Endodermal cell (in vitro differentiated cells): ENCODE data around the gene ACSS1. TPM values are rescaled to one million over a fixed set of nuclear protein-coding genes. Genes with fewer than 3 reads are reported as not detected.
A peak's percentile ranks its signal among the peaks of the same experiment; 100 is the strongest.

ENCODE experiments used
- DNase-seq: peaks from one replicate; pipeline ENCODE4 v3.0.0-alpha.2; 2017
- H3K27ac ChIP-seq: 2 replicates; pipeline ENCODE4 v1.5.1; 2013; ENCODE audit warnings: mild to moderate bottlenecking, low read depth, low read length, moderate library complexity
- H3K27me3 ChIP-seq: 2 replicates; pipeline ENCODE4 v1.6.1; 2013; ENCODE audit warnings: mild to moderate bottlenecking, low read length, moderate library complexity; ENCODE audit not compliant: insufficient read depth, control insufficient read depth, poor library complexity, severe bottlenecking
- H3K36me3 ChIP-seq: 2 replicates; pipeline ENCODE4 v1.7.0; 2013; ENCODE audit warnings: mild to moderate bottlenecking, low read length, moderate library complexity; ENCODE audit not compliant: control insufficient read depth, insufficient read depth
- H3K4me1 ChIP-seq: one replicate; pipeline ENCODE4 v1.7.0; 2013; ENCODE audit warnings: low read length; ENCODE audit not compliant: control insufficient read depth, insufficient read depth
- H3K4me3 ChIP-seq: 2 replicates; pipeline ENCODE4 v1.5.1; 2013; ENCODE audit warnings: mild to moderate bottlenecking, low read length, moderate library complexity
- H3K9ac ChIP-seq: 2 replicates; pipeline ENCODE4 v1.6.1; 2013; ENCODE audit warnings: mild to moderate bottlenecking, low read length, moderate library complexity; ENCODE audit not compliant: poor library complexity, severe bottlenecking; ENCODE audit errors: extremely low read depth
- H3K9me3 ChIP-seq: 2 replicates; pipeline ENCODE4 v1.6.1; 2013; ENCODE audit warnings: mild to moderate bottlenecking, low read length, moderate library complexity; ENCODE audit not compliant: control insufficient read depth
- H3K27ac Mint-ChIP-seq: 2 replicates; pipeline ENCODE4 v1.8.0; 2020; ENCODE audit warnings: mixed read lengths
- H3K27me3 Mint-ChIP-seq: 2 replicates; pipeline ENCODE4 v1.8.0; 2021; ENCODE audit warnings: mild to moderate bottlenecking, mixed read lengths; ENCODE audit not compliant: insufficient read depth
- H3K36me3 Mint-ChIP-seq: 2 replicates; pipeline ENCODE4 v1.8.0; 2020; ENCODE audit warnings: low read depth, mixed read lengths
- H3K4me1 Mint-ChIP-seq: 2 replicates; pipeline ENCODE4 v1.8.0; 2020; ENCODE audit warnings: mixed read lengths
- H3K4me3 Mint-ChIP-seq: 2 replicates; pipeline ENCODE4 v1.8.0; 2020; ENCODE audit warnings: mild to moderate bottlenecking, moderate library complexity, mixed read lengths
- H3K9me3 Mint-ChIP-seq: 2 replicates; pipeline ENCODE4 v1.8.0; 2020; ENCODE audit warnings: mild to moderate bottlenecking, mixed read lengths
- WGBS, 2 experiments: methylation state at CpG; one replicate each; pipeline versions ENCODE4 v1.1.5 to v1.1.7; 2013; ENCODE audit warnings: missing lambda C conversion rate in 2 of 2, mixed read lengths in 1 of 2; ENCODE audit not compliant: insufficient coverage in 1 of 2, insufficient read length in 1 of 2; 5-methylcytosine and 5-hydroxymethylcytosine counted together
- total RNA-seq, 2 donors: library from RNA; stranded (reverse); fragmentation: NEBNext Ultra II Directional in 1 of 2; extraction: Animal tissue kit (Norgen Biotek cat#: 25700) in 1 of 2; gene quantifications; 2 replicates in 1 of 2; 3 replicates in 1 of 2; pipeline ENCODE4 v1.2.1, GENCODE V29; 2021
- TF ChIP-seq, protein P1 (sequence below): fragments of 200-600 bp; sonication (generic); conservative IDR thresholded peaks from 2 replicates; pipeline ENCODE4 v1.5.0; 2021; ENCODE audit warnings: antibody characterized with exemption, mild to moderate bottlenecking

ACSS1 gene
- total RNA-seq, 2 donors from 2014 or later, result 0.22 TPM; not detected in 1

DNA sequence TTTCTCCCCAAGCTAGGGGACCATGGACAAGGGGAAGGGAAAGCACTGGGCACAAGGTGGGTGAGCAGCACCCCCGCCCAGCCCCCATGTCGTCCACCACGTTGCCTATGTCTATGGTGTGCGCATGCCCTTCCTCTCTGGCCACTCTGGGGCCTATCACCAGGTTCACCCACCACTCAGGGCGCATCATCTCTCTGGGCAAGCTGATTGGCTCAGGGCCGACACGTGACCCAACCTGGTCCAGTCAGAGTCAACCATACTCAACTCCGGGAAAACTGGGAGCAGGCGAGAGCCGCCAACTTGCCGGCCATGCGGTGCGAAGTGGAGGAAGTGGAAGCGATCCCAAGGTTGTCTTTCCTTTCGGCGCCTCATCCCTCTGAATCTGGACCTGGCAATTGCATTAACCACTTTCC lies 25.9 kb downstream of the ACSS1 start:
- Histone ChIP-seq H3K4me1 (no peaks in the 10 kb centered on the region), H3K36me3 (no peaks in the 10 kb centered on the region), H3K4me3 (no peak overlapping the region), H3K27ac (peak overlapping the region; percentile 85), H3K9ac (no peak overlapping the region), H3K9me3 (no peaks in the 10 kb centered on the region), H3K27me3 (no peaks in the 10 kb centered on the region)
- DNase-seq, result no peak
- Mint-ChIP-seq H3K36me3 (no peaks in the 10 kb centered on the region), H3K4me1 (no peaks in the 10 kb centered on the region), H3K9me3 (no peaks in the 10 kb centered on the region), H3K27me3 (peaks cover 10% of the 10 kb centered on the region), H3K4me3 (no peak overlapping the region), H3K27ac (no peak overlapping the region)
- WGBS, 2 experiments, result 97% methylated on average over 10 to 16 of the region's 16 CpGs
- TF ChIP-seq, protein P1, sequence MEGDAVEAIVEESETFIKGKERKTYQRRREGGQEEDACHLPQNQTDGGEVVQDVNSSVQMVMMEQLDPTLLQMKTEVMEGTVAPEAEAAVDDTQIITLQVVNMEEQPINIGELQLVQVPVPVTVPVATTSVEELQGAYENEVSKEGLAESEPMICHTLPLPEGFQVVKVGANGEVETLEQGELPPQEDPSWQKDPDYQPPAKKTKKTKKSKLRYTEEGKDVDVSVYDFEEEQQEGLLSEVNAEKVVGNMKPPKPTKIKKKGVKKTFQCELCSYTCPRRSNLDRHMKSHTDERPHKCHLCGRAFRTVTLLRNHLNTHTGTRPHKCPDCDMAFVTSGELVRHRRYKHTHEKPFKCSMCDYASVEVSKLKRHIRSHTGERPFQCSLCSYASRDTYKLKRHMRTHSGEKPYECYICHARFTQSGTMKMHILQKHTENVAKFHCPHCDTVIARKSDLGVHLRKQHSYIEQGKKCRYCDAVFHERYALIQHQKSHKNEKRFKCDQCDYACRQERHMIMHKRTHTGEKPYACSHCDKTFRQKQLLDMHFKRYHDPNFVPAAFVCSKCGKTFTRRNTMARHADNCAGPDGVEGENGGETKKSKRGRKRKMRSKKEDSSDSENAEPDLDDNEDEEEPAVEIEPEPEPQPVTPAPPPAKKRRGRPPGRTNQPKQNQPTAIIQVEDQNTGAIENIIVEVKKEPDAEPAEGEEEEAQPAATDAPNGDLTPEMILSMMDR, result no peak

DNA sequence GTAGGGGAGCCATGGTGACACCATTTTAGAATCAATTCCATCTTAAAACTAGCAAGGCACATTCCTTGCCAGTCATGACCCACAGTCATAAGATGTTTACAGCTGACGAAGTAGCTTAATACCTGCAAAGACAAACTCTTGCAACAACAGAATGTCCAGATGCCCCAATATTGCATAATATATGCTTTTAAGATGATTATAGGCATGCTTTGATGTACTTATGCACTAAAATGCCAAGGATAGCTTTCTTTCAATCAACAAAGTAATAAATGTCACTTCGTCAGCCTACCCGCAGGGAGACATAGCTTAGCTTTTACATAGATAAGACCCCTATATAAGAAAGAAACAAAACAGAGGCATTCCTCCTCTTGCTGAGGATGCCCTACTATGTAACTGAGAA lies 26.7 kb downstream of the ACSS1 start:
- H3K27me3 ChIP-seq, result no peaks in the 10 kb centered on the region
- H3K4me3 Mint-ChIP-seq, result no peak overlapping the region
- H3K4me3 ChIP-seq, result no peak overlapping the region
- H3K4me1 Mint-ChIP-seq, result no peaks in the 10 kb centered on the region
- no peaks in the 10 kb centered on the region for H3K36me3 Mint-ChIP-seq
- no peaks in the 10 kb centered on the region for H3K4me1 ChIP-seq
- no peaks in the 10 kb centered on the region for H3K9me3 ChIP-seq
- no peak overlapping the region for H3K9ac ChIP-seq
- no peaks in the 10 kb centered on the region for H3K36me3 ChIP-seq
- peaks cover 7% of the 10 kb centered on the region for H3K27me3 Mint-ChIP-seq
- no peaks in the 10 kb centered on the region for H3K9me3 Mint-ChIP-seq
- no peak for DNase-seq
- no peak overlapping the region for H3K27ac Mint-ChIP-seq
- H3K27ac ChIP-seq, result no peak overlapping the region
- TF ChIP-seq, protein P1, result no peak
- 63 to 75% methylated on average over 3 of the region's 3 CpGs for WGBS, 2 experiments

DNA sequence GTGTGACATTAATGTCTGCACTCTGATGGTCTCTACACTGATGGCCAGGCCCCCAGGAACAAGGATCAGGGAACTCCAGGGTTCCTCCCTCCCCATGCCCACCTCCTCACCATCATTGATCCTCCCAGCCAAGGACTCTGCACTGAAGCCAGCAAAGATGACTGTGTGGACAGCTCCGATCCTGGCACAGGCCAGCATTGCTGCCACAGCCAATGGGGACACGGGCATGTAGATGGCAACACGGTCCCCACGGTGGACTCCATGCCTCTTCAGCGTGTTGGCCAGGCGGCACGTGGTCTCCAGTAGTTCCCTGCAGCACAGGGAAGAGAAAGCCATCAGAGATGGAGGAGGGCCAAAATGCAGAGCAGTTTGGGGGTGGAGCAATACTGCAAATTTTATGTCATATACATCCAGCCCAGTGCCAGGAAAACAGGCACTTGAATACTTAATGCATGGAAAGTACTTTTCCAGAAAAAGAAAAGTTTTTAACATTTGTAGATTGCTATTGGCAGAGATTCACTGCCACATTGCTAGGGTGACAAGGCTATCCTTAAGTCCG lies 27.2 kb downstream of the ACSS1 start:
- Histone ChIP-seq H3K4me1 (no peaks in the 10 kb centered on the region), H3K9ac (no peak overlapping the region), H3K36me3 (no peaks in the 10 kb centered on the region), H3K27me3 (no peaks in the 10 kb centered on the region), H3K4me3 (no peak overlapping the region), H3K9me3 (no peaks in the 10 kb centered on the region), H3K27ac (no peak overlapping the region)
- no peak for DNase-seq
- no peaks in the 10 kb centered on the region for H3K4me1 Mint-ChIP-seq
- H3K36me3 Mint-ChIP-seq, result no peaks in the 10 kb centered on the region
- no peaks in the 10 kb centered on the region for H3K9me3 Mint-ChIP-seq
- H3K4me3 Mint-ChIP-seq, result no peak overlapping the region
- peaks cover 7% of the 10 kb centered on the region for H3K27me3 Mint-ChIP-seq
- TF ChIP-seq, protein P1, result no peak
- 93% methylated on average over 5 to 8 of the region's 8 CpGs for WGBS, 2 experiments
- no peak overlapping the region for H3K27ac Mint-ChIP-seq
